ENCODE data around the gene SERPIND1.
A peak's percentile ranks its signal among the peaks of the same experiment; 100 is the strongest.

The SERPIND1 gene

DNA sequence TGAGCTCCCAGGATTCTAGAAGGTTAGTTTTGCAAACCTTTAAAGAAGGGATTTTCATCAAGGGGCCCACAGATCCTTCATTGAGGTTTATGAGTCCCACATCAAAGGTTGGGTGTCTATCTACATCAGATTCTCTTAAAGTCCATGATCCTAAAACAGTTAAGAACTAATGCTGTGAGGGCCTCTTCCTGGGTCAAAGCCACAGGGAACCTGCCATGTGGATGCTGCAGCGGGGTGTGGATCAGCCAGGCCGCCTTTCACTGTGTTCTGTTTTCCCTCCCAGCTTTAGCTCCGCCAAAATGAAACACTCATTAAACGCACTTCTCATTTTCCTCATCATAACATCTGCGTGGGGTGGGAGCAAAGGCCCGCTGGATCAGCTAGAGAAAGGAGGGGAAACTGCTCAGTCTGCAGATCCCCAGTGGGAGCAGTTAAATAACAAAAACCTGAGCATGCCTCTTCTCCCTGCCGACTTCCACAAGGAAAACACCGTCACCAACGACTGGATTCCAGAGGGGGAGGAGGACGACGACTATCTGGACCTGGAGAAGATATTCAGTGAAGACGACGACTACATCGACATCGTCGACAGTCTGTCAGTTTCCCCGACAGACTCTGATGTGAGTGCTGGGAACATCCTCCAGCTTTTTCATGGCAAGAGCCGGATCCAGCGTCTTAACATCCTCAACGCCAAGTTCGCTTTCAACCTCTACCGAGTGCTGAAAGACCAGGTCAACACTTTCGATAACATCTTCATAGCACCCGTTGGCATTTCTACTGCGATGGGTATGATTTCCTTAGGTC is 5.3 kb downstream of the SERPIND1 start:
- TF ChIP-seq, protein P1, sequence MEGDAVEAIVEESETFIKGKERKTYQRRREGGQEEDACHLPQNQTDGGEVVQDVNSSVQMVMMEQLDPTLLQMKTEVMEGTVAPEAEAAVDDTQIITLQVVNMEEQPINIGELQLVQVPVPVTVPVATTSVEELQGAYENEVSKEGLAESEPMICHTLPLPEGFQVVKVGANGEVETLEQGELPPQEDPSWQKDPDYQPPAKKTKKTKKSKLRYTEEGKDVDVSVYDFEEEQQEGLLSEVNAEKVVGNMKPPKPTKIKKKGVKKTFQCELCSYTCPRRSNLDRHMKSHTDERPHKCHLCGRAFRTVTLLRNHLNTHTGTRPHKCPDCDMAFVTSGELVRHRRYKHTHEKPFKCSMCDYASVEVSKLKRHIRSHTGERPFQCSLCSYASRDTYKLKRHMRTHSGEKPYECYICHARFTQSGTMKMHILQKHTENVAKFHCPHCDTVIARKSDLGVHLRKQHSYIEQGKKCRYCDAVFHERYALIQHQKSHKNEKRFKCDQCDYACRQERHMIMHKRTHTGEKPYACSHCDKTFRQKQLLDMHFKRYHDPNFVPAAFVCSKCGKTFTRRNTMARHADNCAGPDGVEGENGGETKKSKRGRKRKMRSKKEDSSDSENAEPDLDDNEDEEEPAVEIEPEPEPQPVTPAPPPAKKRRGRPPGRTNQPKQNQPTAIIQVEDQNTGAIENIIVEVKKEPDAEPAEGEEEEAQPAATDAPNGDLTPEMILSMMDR (IDR thresholded peaks at IDR 0.05): no peak
- Histone ChIP-seq H3K27ac (no peak overlapping the region), H3K36me3 (peaks cover 8 to 57% (median 25%) of the 10 kb centered on the region in 3 donors), H3K27me3 (no peaks in the 10 kb centered on the region), H3K4me3 (no peak overlapping the region), H3K9me3 (no peaks in the 10 kb centered on the region), H3K4me1 (peaks cover 0 to 11% (median 0%) of the 10 kb centered on the region in 4 donors)
- DNase-seq: peak in 1 of 2 donors; percentile 31
- intact Hi-C loops (cut with DNase I; ENCODE audit: low total_unique reads): no loop called here

DNA sequence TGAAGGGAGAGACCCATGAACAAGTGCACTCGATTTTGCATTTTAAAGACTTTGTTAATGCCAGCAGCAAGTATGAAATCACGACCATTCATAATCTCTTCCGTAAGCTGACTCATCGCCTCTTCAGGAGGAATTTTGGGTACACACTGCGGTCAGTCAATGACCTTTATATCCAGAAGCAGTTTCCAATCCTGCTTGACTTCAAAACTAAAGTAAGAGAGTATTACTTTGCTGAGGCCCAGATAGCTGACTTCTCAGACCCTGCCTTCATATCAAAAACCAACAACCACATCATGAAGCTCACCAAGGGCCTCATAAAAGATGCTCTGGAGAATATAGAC is 5.9 kb downstream of the SERPIND1 start:
- DNase-seq: no peak
- Histone ChIP-seq H3K4me3 (no peak overlapping the region), H3K27me3 (no peaks in the 10 kb centered on the region), H3K36me3 (peaks cover 8 to 58% (median 25%) of the 10 kb centered on the region in 3 donors), H3K27ac (no peak overlapping the region), H3K9me3 (no peaks in the 10 kb centered on the region), H3K4me1 (peaks cover 0 to 11% (median 0%) of the 10 kb centered on the region in 4 donors)
- TF ChIP-seq, protein P1 (IDR thresholded peaks at IDR 0.05): no peak
- intact Hi-C loops (cut with DNase I; ENCODE audit: low total_unique reads): no loop called here

DNA sequence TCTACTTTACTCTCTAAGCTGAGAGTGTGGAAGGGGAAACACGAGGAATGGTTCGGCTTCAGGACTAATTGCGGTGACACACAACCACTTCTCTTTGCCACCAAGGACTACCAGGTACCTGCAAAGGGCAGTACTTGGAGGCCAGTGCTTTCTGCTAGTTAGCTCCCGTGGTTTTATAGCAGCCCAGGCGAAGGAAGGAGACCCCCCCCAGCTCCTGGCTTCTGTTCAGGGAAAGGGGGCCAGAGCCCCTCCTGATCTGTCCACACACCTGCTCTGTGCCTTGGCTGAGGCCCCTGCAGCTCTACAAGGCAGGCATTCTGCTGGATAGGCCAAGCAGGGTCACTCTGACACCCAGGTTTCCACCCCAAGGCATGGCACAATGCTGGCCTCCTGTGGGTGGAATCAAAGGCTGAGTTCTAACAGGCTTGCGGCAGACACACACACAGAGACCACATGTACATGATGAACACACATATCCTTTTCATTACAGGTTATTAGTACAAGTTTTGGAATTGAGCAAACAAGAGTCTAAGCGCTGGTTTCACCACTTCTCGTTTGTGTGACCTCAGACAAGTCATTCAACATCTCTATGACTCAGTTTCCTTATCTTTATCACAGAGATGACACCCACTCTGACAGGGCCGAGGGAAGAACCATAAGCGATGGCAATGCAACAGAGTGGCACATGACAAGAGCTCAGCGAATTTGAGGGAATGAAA is 7.5 kb downstream of the SERPIND1 start:
- no peak overlapping the region for H3K4me3 ChIP-seq
- H3K27me3 ChIP-seq: no peaks in the 10 kb centered on the region
- H3K9me3 ChIP-seq: no peaks in the 10 kb centered on the region
- H3K36me3 ChIP-seq: peaks cover 8 to 55% (median 22%) of the 10 kb centered on the region in 3 donors
- no peak overlapping the region for H3K27ac ChIP-seq
- DNase-seq: peak in 1 of 2 donors; percentile 60
- H3K4me1 ChIP-seq: no peaks in the 10 kb centered on the region
- intact Hi-C loops (cut with DNase I; ENCODE audit: low total_unique reads): no loop called here
- TF ChIP-seq, protein P1 (IDR thresholded peaks at IDR 0.05): no peak

GRCh38 chr22:20782083-20782482 is 8.2 kb downstream of the SERPIND1 start:
- H3K27ac ChIP-seq: no peak overlapping the region
- intact Hi-C loops (cut with DNase I; ENCODE audit: low total_unique reads): no loop called here
- H3K36me3 ChIP-seq: peaks cover 8 to 61% (median 26%) of the 10 kb centered on the region in 3 donors
- no peaks in the 10 kb centered on the region for H3K9me3 ChIP-seq
- TF ChIP-seq, protein P1 (IDR thresholded peaks at IDR 0.05): no peak
- H3K27me3 ChIP-seq: no peaks in the 10 kb centered on the region
- DNase-seq: no peak
- no peaks in the 10 kb centered on the region for H3K4me1 ChIP-seq
- H3K4me3 ChIP-seq: no peak overlapping the region

GRCh38 chr22:20782596-20783299 is 8.8 kb downstream of the SERPIND1 start:
- Histone ChIP-seq H3K4me1 (no peaks in the 10 kb centered on the region), H3K36me3 (peaks cover 13 to 68% (median 33%) of the 10 kb centered on the region in 3 donors), H3K27me3 (no peaks in the 10 kb centered on the region), H3K4me3 (no peak overlapping the region), H3K27ac (no peak overlapping the region), H3K9me3 (no peaks in the 10 kb centered on the region)
- intact Hi-C loops (cut with DNase I; ENCODE audit: low total_unique reads): no loop called here
- TF ChIP-seq, protein P1 (IDR thresholded peaks at IDR 0.05): no peak
- no peak for DNase-seq

Measured in tibial artery (tissue), 4 donors.